GM18502 (cell line): Measurements from ENCODE around the gene DEFB127.
"Not testable (repeated sequence)": the region's sequence is repeated elsewhere in the genome, so short reads cannot be mapped to it uniquely, and the experiment has no call there.

Experiments
- ATAC-seq: cut with Tn5 transposase; IDR thresholded peaks from one replicate; pipeline ENCODE4 v1.9.1; 2021; ENCODE audit warnings: mild to moderate bottlenecking; ENCODE audit not compliant: unreplicated experiment, poor library complexity

Gene DEFB127, protein sequence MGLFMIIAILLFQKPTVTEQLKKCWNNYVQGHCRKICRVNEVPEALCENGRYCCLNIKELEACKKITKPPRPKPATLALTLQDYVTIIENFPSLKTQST

DNA sequence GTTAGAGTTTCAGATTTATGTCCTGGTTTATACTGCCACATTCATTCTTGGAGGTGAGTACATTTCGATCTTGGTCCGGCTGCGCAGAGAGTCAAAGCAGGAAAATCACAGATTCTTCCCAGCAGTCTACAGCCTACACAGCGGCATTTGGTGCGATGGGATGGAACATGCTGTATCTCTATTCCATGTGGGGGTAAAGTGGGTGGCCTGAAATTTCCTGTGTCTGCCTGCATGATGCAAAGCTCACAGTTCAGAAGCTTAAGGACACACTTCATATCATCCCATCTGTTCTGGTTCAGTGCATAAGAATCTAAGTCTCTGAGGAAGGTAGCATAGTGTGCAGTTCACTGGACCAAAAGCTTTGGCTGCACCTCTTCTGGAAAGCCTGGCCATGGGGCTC is at the start of gene DEFB127:
Gene DEFB127, plus strand, starts transcription at position 301 of the 400 bp plus-strand sequence. Its CDS starts 91 bp downstream, at position 392.
- ATAC-seq: no peak

DNA sequence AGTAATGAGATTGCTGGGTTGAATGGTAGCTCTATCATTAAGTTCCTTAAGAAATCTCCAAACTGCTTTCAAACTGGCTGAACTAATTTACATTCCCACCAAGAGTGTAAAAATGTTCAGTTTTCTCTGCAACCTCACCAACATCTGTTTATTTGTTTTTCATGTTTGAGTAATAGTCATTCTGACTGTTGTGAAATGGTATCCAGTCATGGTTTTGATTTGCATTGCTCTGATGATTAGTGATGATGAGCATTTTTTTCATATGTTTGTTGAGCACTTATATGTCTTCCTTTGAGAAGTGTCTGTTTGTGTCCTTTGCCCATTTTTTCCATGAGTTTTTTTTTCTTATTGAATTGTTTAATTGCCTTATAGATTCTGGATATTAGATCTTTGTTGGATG is 44.9 kb upstream of the DEFB127 start:
- no peak for ATAC-seq

DNA sequence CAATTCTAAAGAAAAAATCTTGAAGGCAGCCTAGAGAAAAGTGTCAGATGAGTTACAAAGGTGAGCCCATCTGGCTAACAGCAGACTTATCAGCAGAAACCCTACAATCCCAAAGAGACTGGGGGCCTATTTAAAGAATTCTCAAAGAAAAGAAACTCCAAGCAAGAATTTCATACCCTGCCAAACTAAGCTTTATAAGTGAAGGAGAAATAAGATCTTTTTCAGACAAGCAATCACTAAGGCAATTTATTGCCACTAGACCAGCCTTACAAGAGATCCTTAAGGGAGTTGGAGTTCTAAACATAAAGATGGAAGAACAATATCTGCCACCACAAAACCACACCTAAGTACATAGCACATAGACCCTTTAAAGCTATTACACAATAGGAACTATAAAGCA is 39.7 kb upstream of the DEFB127 start:
- ATAC-seq: no peak

DNA sequence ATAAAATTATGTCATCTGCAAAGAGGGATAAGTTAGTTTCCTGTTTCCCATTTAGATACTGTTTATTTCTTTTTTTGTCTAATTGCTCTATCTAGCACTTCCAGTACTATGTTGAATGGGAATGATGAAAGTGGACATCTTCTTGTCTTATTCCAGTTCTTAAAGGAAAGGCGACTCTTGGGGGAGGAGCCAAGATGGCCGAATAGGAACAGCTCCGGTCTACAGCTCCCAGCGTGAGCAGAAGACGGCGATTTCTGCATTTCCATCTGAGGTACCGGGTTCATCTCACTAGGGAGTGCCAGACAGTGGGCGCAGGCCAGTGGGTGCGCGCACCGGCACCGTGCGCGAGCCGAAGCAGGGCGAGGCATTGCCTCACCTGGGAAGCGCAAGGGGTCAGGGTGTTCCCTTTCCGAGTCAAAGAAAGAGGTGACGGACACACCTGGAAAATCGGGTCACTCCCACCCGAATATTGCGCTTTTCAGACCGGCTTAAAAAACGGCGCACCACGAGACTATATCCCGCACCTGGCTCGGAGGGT is 27.4 kb upstream of the DEFB127 start:
- not testable (repeated sequence) for ATAC-seq

DNA sequence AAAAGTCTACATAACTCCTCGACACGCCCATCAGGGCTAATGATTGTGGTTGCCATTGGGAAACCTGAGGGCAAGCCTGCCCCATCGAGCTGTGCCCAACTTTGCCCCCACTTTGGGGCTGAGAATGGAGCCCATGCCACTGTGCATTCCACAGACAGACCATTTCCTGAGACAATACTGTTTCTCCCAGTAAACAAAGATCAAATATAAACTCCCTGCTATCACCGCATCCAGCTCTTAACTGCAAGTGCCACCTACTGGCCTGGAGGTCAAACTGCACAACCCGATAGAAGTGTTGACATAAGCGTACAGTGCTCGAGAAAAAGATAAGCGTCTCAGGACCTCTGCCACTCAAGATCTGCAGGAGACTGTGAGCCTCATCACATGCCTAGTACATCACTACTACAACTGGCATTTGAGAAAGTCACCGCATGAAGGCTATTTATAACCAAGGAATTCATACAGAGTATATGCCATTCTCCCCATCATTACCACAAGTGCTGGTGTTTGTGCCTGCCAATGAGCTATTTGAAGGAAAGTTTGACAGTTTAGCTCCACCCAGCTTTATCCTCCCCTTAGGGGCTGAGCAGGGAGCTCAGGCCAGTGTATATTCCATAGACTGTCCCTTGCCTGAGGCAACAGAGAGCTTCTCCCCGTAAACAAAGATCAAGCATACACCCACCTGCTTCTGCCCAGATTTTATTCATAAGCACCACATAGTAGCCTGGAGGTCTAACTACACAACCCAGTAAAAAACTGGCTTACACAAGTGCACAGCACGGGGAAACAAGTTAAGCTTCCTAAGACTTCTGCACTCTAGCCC is 19.4 kb upstream of the DEFB127 start:
- ATAC-seq: no peak

DNA sequence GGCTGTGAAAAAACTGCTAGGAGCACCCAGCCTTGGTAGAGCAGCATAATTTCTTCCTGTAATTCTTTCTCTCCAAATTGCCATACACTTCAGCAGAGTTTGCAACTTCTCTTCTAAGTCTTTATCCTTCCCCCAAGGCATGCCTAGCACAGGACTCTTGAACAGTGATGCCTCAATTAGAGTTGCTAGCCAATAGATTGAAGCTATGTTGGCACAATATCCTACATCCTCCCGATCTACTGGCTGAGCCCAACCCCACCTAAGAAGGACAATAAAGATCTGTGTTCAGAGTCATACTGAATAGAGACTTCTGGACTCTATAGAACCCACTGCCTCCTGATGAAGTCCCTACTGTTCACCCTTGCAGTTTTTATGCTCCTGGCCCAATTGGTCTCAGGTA is 15.0 kb upstream of the DEFB127 start, which contains the start of gene DEFB126:
Gene DEFB126, plus strand, starts transcription at position 301 of the 400 bp plus-strand sequence. Its CDS starts 39 bp downstream, at position 340.
- no peak for ATAC-seq

DNA sequence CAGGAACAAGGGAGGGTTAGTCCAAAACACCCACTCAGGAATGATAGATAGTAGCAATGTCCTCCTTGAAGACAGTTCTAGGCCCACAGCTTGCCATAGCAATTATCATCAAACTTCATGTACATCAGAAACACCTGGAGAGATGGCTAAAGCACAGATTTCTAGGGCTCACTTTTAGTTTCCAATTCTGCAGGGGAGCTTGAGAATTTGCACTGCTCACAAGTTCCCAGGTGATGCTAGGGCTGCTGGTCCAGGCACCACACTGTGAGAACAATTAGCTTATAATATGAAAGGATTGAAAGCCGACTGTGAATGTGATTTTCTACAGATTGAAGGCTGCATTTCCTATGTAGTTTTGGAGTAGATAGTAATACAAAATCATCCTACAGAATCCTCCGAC is 11.4 kb upstream of the DEFB127 start:
- ATAC-seq: no peak

DNA sequence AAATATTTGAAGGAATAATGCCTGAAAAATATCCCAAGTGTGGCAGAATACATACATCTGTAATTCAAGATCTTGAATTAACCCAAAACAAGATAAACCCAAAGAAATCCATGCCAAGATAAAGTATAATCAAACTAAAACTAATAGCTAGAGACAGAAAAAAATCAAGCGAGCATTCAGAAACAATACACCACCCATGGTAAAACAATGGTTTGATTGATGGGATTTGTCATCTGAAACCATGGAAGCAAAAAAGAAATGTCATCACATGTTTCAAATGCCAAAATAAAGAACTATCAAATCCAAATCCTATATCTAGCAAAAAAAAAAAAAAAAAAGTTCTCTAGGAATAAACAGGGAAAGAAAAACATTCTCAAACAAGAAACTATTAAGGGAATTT is 5.1 kb upstream of the DEFB127 start:
- no peak for ATAC-seq

DNA sequence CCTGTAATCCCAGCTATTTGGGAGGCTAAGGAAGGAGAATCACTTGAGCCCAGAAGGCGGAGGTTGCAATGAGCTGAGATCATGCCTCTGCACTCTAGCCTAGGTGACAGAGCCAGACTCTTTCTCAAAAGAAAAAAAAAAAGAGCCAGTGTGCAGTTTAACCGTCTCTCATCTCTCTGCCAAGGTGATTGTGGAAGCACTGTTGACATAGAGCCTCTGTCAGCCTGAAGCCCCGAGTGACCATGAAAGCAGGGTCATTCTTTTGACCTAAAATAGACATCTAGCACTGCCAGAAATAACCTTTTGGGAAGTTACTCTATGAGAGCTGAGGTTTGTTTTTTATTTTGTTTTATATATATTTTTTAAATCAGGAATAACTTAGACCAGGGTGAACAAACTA is 7.4 kb downstream of the DEFB127 start:
- no peak for ATAC-seq

DNA sequence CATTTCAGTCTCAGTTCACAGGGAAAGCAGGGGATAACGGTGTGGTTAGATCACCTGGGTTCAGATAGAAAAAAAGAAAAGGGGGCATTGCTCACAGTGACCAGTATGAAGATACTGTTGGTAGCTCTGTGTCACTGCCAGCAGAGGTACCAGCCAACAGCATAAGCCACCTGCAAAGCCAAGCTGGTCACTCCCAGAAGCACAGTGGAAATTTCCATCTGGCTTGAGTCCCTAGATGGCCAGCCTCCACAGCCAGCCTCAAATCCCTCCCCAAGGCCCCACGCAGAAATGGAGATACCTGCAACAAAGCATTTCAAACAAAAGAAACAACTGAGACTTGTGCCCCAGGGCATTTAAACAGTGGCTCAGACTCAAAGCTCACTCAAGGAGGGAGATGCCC is 11.6 kb downstream of the DEFB127 start:
- no peak for ATAC-seq

DNA sequence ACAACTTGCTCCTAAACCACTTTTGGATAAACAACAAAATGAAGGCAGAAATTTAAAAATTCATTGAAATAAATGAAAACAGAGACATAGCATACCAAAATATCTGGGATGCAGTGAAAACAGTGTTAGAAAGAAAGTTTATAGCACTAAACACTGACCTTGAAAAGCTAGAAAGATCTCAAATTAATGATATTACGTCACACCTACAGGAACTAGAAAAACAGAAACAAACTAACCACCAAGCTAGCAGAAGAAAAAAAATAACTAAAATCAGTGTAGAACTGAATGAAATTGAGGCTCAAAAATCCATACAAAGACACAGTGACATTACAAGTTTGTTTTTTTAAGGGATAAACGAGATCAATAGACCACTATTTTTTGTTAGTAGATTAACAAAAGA is 27.0 kb downstream of the DEFB127 start:
- ATAC-seq: no peak

DNA sequence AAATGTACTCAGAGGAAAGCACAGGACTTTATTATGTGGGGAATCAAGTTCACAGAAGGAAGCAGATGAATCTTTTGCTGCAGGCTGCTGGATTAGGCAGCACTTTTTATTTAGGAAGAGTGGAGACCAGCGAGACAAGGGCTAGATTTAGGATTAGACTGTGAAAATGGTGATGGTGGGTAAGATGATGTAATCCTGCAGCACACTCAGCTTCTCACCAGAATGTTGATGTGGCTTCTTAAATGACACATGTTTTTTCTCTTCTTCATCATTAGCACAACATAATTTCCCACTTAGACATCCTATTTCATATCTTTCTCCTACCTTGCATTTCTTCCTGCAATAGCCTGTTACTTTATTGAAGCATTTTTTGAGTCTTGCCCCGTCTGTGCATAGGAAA is 30.5 kb downstream of the DEFB127 start:
- no peak for ATAC-seq

DNA sequence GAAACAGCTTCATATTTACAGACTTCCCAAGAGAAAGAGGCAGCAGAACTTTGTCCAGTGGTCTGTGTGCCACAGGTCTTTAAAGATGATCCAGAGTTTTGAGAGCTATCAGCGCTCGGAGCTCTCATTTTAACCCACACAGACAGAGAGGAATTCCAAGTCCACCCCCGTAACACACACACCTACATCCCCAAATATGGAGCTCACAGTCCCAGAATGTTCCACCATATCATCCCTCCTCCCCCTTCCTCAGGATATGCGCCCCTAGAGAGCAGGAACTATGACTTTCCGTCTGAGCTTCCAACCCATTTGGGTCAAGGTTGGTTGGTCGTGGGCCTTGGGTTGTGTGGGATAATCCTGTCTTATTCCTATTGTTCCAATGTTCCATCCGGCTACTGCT is 32.4 kb downstream of the DEFB127 start, which contains the start of gene DEFB128:
Gene DEFB128, minus strand, starts transcription at position 101 of the 400 bp plus-strand sequence. Its CDS starts 88 bp downstream, at position 13.
- ATAC-seq: no peak

DNA sequence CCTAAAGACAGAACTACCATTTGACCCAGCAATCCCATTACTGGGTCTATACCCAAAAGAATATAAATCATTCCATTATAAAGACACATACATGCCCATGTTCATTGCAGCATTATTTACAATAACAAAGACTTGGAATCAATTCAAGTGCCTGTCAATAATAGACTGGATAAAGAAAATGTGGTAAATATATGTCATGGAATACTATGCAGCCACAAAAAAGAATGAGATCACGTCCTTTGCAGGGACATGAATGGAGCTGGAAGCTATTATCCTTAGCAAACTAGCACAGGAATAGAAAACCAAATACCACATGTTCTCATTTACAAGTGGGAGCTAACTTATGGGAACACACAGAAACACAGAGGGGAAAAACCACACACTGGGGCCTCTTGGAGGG is 41.0 kb downstream of the DEFB127 start:
- ATAC-seq: no peak

DNA sequence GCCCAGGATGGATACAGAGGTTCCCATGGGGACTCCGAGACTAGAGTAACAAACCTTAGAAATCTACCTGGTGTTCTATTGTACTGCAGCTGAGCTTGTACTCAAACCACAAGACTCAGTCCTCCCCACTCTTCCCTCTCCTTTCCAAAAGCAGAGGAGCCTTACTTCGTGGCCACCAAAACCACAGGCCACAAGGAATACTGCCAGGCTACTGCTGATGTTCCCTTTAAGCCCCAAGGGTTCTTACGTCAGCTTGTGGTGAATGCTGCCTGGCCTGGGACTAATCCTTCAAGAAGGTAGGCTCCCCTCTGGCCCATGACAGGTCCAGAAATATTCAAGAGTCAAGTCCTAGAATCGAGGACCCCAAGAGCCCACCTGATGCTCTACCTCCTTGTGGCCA is 42.7 kb downstream of the DEFB127 start:
- ATAC-seq: no peak

DNA sequence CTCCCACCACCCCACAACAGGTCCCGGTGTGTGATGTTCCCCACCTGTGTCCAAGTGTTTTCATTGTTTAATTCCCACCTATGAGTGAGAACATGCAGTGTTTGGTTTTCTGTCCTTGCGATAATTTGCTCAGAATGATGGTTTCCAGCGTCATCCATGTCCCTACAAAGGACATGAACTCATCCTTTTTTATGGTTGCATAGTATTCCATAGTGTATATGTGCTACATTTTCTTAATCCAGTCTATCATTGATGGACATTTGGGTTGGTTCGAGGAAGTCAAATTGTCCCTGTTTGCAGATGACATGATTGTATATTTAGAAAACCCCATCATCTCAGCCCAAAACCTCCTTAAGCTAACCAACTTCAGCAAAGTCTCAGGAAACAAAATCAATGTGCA is 46.4 kb downstream of the DEFB127 start:
- not testable (repeated sequence) for ATAC-seq
